Endothelial cell of umbilical vein (primary cell): Measurements from ENCODE around the gene POLR1D. TPM values are rescaled to one million over a fixed set of nuclear protein-coding genes. Genes with fewer than 3 reads are reported as not detected.

Experiments used
- BruUV-seq: library from RNA; stranded (reverse); fragments of 400-500 nt; replicated peaks from 2 replicates; lab custom pipeline; 2021; lab: Mats Ljungman, UMichigan
- CTCF ChIA-PET: fragments of 300-600, 350-600 bp; sonication (Branson Sonifier 250); formaldehyde crosslinking; loops from one replicate; lab custom pipeline; 2021; ENCODE audit warnings: antibody characterized with exemption, inconsistent platforms; lab: Charles Lee
- POLR2A ChIA-PET: fragments of 300-600, 350-600 bp; sonication (Branson Sonifier 250); formaldehyde crosslinking; loops from one replicate; lab custom pipeline; 2021; ENCODE audit warnings: antibody characterized with exemption, inconsistent platforms; lab: Charles Lee
- DNase-seq: peaks from one replicate; pipeline ENCODE4 v3.0.0-alpha.2; 2011; ENCODE audit warnings: low read depth, low spot score
- FAIRE-seq: peaks from 2 replicates; lab custom pipeline; 2011; peaks lifted over from hg19 to GRCh38; lab: Jason Lieb, UNC
- H2AFZ ChIP-seq: 2 replicates; pipeline ENCODE4 v1.6.0; 2012; ENCODE audit warnings: low read depth, low read length, control low read depth, inconsistent platforms
- H3K27ac ChIP-seq: 2 replicates; pipeline ENCODE4 v1.5.1; 2011; ENCODE audit warnings: low read depth, mild to moderate bottlenecking, control low read depth, low read length, moderate library complexity; ENCODE audit not compliant: insufficient read depth
- H3K27me3 ChIP-seq, 2 experiments: 2 replicates each; pipeline versions ENCODE4 v1.6.0 to v1.6.1; 2011; ENCODE audit warnings: low read length in 2 of 2, mixed read lengths in 1 of 2; ENCODE audit not compliant: control insufficient read depth in 2 of 2, insufficient read depth in 2 of 2
- H3K36me3 ChIP-seq, 2 experiments: 2 replicates in 1 of 2; 3 replicates in 1 of 2; pipeline ENCODE4 v1.5.1; 2011; ENCODE audit warnings: low read length in 2 of 2, mild to moderate bottlenecking in 1 of 2, moderate library complexity in 1 of 2; ENCODE audit not compliant: control insufficient read depth in 2 of 2, insufficient read depth in 2 of 2; ENCODE audit errors: extremely low read depth in 1 of 2
- H3K4me1 ChIP-seq: 3 replicates; pipeline ENCODE4 v1.5.1; 2011; ENCODE audit warnings: mild to moderate bottlenecking, low read length; ENCODE audit not compliant: control insufficient read depth, insufficient read depth; ENCODE audit errors: extremely low read depth
- H3K4me2 ChIP-seq: 2 replicates; pipeline ENCODE4 v1.6.1; 2011; ENCODE audit warnings: low read length, control low read depth, mixed read lengths; ENCODE audit not compliant: insufficient read depth
- H3K4me3 ChIP-seq, 3 experiments: fragments of 200-600 bp in 1 of 3; sonication (generic), shearing (Covaris generic) in 1 of 3; replicated peaks in 1 of 3; 2 replicates each; pipeline ENCODE4 v1.5.1; 2011 to 2016; ENCODE audit warnings: control low read depth in 3 of 3, low read length in 3 of 3, mild to moderate bottlenecking in 2 of 3, inconsistent platforms in 1 of 3, low read depth in 1 of 3, moderate library complexity in 1 of 3; ENCODE audit not compliant: insufficient read depth in 1 of 3
- H3K79me2 ChIP-seq: 2 replicates; pipeline ENCODE4 v1.6.0; 2012; ENCODE audit warnings: low read length, inconsistent platforms; ENCODE audit not compliant: control insufficient read depth, insufficient read depth
- H3K9ac ChIP-seq: replicated peaks from 2 replicates; pipeline ENCODE3; 2011; ENCODE audit warnings: low read length, control low read depth; ENCODE audit not compliant: insufficient read depth; ENCODE audit errors: extremely low read depth
- H3K9me1 ChIP-seq: replicated peaks from 3 replicates; pipeline ENCODE4 v1.6.0; 2011; ENCODE audit warnings: mild to moderate bottlenecking, low read length; ENCODE audit not compliant: control insufficient read depth, insufficient read depth; ENCODE audit errors: extremely low read depth
- H3K9me3 ChIP-seq: replicated peaks from 2 replicates; pipeline ENCODE4 v1.5.1; 2012; ENCODE audit warnings: low read length, inconsistent platforms; ENCODE audit not compliant: control insufficient read depth, insufficient read depth
- H4K20me1 ChIP-seq: replicated peaks from 2 replicates; pipeline ENCODE3; 2011; ENCODE audit warnings: mild to moderate bottlenecking, low read length; ENCODE audit not compliant: control insufficient read depth, insufficient read depth; ENCODE audit errors: extremely low read depth
- GATA2 ChIP-seq: IDR thresholded peaks from 2 replicates; pipeline ENCODE4 v1.7.0; 2011; ENCODE audit warnings: low read depth, mild to moderate bottlenecking, moderate library complexity, mixed read lengths, low read length; ENCODE audit not compliant: insufficient read length, insufficient read depth
- POLR2A ChIP-seq: IDR thresholded peaks from 2 replicates; pipeline ENCODE4 v1.6.1; 2012; ENCODE audit warnings: low read depth, mild to moderate bottlenecking, control low read depth, low read length
- POLR2AphosphoS5 ChIP-seq: IDR thresholded peaks from 2 replicates; pipeline ENCODE4 v1.6.1; 2012; ENCODE audit warnings: low read depth, mild to moderate bottlenecking, control low read depth, low read length, moderate library complexity; ENCODE audit not compliant: insufficient read depth
- dilution Hi-C: fragments of 300-500 bp; cut with MboI; formaldehyde crosslinking; loops from one replicate; pipeline ENCODE4 v1.15.0; 2019; ENCODE audit warnings: low sequenced_read_pairs; ENCODE audit not compliant: extremely low pct_ligation_motif_present
- intact Hi-C: fragments of 100-400 bp; cut with micrococcal nuclease; formaldehyde crosslinking; loops from one replicate; pipeline ENCODE4 v1.10.0; 2022
- polyA plus RNA-seq, 4 experiments: library from polyadenylated mRNA; depleted of rRNA in 3 of 4; stranded (reverse) in 3 of 4; unstranded in 1 of 4; fragments of >200 nt; gene quantifications; 2 replicates each; pipeline versions ENCODE4 v1.2.1 to v1.2.3, GENCODE V29; 2011 to 2012; ENCODE audit warnings: missing spikeins in 1 of 4
- total RNA-seq: library from RNA; stranded (reverse); gene quantifications from 2 replicates; pipeline ENCODE4 v1.2.3, GENCODE V29; 2021
- TF ChIP-seq, protein P1 (sequence below): IDR thresholded peaks from 2 replicates; pipeline ENCODE4 v1.6.1; 2011; ENCODE audit not compliant: insufficient read depth, insufficient read length

The POLR1D gene
- total and polyA plus RNA-seq, 2 donors (not counting 3 experiments of a cell fraction or from before 2014, with no cell fraction given), result 90.7 to 111 TPM

GRCh38 chr13:27661017-27661416 is 39.3 kb downstream of the POLR1D start:
- dilution Hi-C loops (no loop called here), intact Hi-C loops (no loop called here)

GRCh38 chr13:27662738-27663470 is 41.2 kb downstream of the POLR1D start:
- FAIRE-seq (no peak), DNase-seq (no peak)
- Histone ChIP-seq H3K4me2 (no peak overlapping the region), H3K9ac (no peak overlapping the region), H2AFZ (no peak overlapping the region), H3K9me1 (peaks cover 3% of the 10 kb centered on the region), H4K20me1 (no peaks in the 10 kb centered on the region), H3K4me3 (no peak overlapping the region), H3K36me3 (peaks cover 2 to 3% of the 10 kb centered on the region in 2 experiments), H3K79me2 (peaks cover 1% of the 10 kb centered on the region), H3K9me3 (no peaks in the 10 kb centered on the region), H3K27me3 (no peaks in the 10 kb centered on the region), H3K4me1 (peaks cover 13% of the 10 kb centered on the region), H3K27ac (no peak overlapping the region)
- dilution Hi-C loops, result no loop called here
- BruUV-seq, result no TSS peak
- ChIA-PET CTCF (interaction anchor here (1.6 kb wide), 1 partner anchor 164 kb away, joined by 3 read pairs; no protein-coding TSS in a partner anchor), POLR2A (no interaction called here)
- intact Hi-C loops, result no loop called here
- no peak for TF ChIP-seq POLR2AphosphoS5

More at GRCh38 chr13:27661017-27661416, 39.3 kb downstream of the POLR1D start:
- Histone ChIP-seq H3K36me3 (peaks cover 2 to 3% of the 10 kb centered on the region in 2 experiments), H3K9me3 (no peaks in the 10 kb centered on the region), H3K79me2 (peaks cover 1% of the 10 kb centered on the region), H3K4me3 (no peak overlapping the region), H3K4me2 (no peak overlapping the region), H2AFZ (no peak overlapping the region), H3K9ac (no peak overlapping the region), H3K4me1 (peaks cover 13% of the 10 kb centered on the region), H4K20me1 (no peaks in the 10 kb centered on the region), H3K27me3 (no peaks in the 10 kb centered on the region), H3K9me1 (peaks cover 3% of the 10 kb centered on the region), H3K27ac (no peak overlapping the region)
- TF ChIP-seq POLR2AphosphoS5, result no peak
- TF ChIP-seq GATA2, result no peak
- no peak for TF ChIP-seq POLR2A
- TF ChIP-seq, protein P1, sequence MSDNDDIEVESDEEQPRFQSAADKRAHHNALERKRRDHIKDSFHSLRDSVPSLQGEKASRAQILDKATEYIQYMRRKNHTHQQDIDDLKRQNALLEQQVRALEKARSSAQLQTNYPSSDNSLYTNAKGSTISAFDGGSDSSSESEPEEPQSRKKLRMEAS, result no peak
- POLR2A ChIA-PET, result interaction anchor here (0.5 kb wide), 1 partner anchor 26 kb away, joined by 6 read pairs; no protein-coding TSS in a partner anchor
- CTCF ChIA-PET, result interaction anchor here (1.5 to 1.6 kb wide), 2 partner anchors 128 to 166 kb away, joined by 3 read pairs; no protein-coding TSS in a partner anchor
- no TSS peak for BruUV-seq
- no peak for DNase-seq
- FAIRE-seq, result no peak
